Measurements from ENCODE around the gene TUT1.

The TUT1 gene

DNA sequence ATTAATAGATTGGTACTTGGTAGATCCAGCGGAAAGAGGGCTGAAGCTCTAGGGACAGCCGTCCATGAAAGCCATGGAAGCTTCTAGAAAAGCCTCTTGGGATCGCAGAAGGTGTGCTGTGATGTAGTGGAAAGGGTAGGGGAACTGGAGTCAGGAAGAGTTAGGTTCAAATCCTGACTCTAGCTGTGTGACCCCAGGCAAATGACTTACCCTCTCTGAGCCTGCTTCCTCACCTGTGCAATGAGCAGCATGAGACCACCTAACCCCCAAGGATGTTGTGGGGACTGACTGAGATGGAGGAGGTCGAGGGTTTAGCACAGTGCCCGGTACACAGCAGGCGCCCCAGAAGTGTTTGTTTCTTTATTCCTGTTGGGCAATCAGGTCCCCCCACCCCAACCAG lies 19.1 kb upstream of the TUT1 start:
- Histone ChIP-seq H3K79me2 (ENCODE audit: low read length) (peaks cover 16% of the 10 kb centered on the region), H3K27ac (ENCODE audit: low read length) (no peak overlapping the region), H3K9ac (ENCODE audit: low read length) (no peak overlapping the region), H3K4me3 (ENCODE audit: low read length) (no peak overlapping the region), H3K27me3 (ENCODE audit: low read depth, low read length) (no peaks in the 10 kb centered on the region), H3K9me3 (ENCODE audit: insufficient read depth, low read length) (no peaks in the 10 kb centered on the region), H3K4me1 (ENCODE audit: low read length) (peaks cover 9% of the 10 kb centered on the region), H3K36me3 (replicated peaks; ENCODE audit: low read depth, low read length) (peaks cover 15% of the 10 kb centered on the region), H3K4me2 (ENCODE audit: low read length) (no peak overlapping the region), H2AFZ (ENCODE audit: low read depth, low read length) (no peak overlapping the region), H4K20me1 (ENCODE audit: insufficient read depth, low read length) (no peaks in the 10 kb centered on the region)
- TF ChIP-seq EZH2phosphoT487 (IDR thresholded peaks at IDR 0.05; ENCODE audit: low read depth) = no peak
- TF ChIP-seq, protein P1, sequence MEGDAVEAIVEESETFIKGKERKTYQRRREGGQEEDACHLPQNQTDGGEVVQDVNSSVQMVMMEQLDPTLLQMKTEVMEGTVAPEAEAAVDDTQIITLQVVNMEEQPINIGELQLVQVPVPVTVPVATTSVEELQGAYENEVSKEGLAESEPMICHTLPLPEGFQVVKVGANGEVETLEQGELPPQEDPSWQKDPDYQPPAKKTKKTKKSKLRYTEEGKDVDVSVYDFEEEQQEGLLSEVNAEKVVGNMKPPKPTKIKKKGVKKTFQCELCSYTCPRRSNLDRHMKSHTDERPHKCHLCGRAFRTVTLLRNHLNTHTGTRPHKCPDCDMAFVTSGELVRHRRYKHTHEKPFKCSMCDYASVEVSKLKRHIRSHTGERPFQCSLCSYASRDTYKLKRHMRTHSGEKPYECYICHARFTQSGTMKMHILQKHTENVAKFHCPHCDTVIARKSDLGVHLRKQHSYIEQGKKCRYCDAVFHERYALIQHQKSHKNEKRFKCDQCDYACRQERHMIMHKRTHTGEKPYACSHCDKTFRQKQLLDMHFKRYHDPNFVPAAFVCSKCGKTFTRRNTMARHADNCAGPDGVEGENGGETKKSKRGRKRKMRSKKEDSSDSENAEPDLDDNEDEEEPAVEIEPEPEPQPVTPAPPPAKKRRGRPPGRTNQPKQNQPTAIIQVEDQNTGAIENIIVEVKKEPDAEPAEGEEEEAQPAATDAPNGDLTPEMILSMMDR (IDR thresholded peaks at IDR 0.05; ENCODE audit: low read depth, low read length) = no peak

DNA sequence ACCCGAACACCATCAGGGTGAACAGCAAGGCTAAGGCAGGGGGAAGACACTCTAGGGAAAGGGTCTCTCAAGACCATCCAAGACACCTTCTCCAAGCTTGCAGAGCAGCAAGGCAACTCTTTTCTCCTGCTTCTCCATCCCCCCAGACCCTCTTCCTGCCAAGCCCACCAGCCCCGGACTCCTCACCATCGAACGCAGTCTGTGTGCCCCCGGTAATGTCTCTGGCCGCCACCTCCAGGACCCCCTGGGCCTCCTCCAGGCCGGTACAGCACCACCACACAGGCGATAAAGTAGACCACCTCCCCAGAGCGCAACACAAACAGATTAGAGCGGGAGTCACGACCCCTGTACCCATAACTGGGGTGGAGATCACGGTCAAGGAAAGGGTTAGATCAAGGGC lies 17.5 kb upstream of the TUT1 start:
- no peak overlapping the region for H3K9ac ChIP-seq (ENCODE audit: low read length)
- H3K27ac ChIP-seq (ENCODE audit: low read length) = no peak overlapping the region

DNA sequence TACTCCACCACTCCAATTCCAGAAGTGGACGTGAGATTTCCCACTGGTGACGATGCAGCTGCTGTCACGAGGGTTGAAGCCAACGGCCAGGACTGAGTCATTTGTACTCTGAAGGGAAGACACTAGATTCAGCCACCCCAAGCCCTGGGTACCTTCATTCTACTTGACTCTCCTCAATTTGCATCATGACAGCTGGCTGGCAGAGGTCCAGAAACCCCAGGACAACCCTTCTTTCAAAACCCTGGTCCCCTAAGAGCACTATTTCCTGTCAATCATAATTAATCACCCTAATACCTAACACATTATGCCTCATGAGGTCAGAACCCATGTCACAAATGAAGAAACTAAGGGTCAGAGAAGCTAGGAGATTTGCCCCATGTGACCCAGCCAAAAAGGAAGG lies 16.4 kb upstream of the TUT1 start:
- Histone ChIP-seq H3K4me3 (ENCODE audit: low read length) (no peak overlapping the region), H2AFZ (ENCODE audit: low read depth, low read length) (no peak overlapping the region), H3K4me2 (ENCODE audit: low read length) (no peak overlapping the region), H3K36me3 (replicated peaks; ENCODE audit: low read depth, low read length) (peaks cover 22% of the 10 kb centered on the region), H3K27me3 (ENCODE audit: low read depth, low read length) (no peaks in the 10 kb centered on the region), H3K9me3 (ENCODE audit: insufficient read depth, low read length) (no peaks in the 10 kb centered on the region), H3K79me2 (ENCODE audit: low read length) (peaks cover 16% of the 10 kb centered on the region), H4K20me1 (ENCODE audit: insufficient read depth, low read length) (no peaks in the 10 kb centered on the region), H3K9ac (ENCODE audit: low read length) (no peak overlapping the region), H3K27ac (ENCODE audit: low read length) (no peak overlapping the region), H3K4me1 (ENCODE audit: low read length) (peaks cover 9% of the 10 kb centered on the region)
- no peak for TF ChIP-seq EZH2phosphoT487 (IDR thresholded peaks at IDR 0.05; ENCODE audit: low read depth)
- TF ChIP-seq, protein P1 (IDR thresholded peaks at IDR 0.05; ENCODE audit: low read depth, low read length) = no peak

More for the DNA sequence above, 17.5 kb upstream of the TUT1 start:
- Histone ChIP-seq H4K20me1 (ENCODE audit: insufficient read depth, low read length) (no peaks in the 10 kb centered on the region), H3K4me3 (ENCODE audit: low read length) (no peak overlapping the region), H3K4me2 (ENCODE audit: low read length) (no peak overlapping the region), H3K79me2 (ENCODE audit: low read length) (peaks cover 16% of the 10 kb centered on the region), H3K27me3 (ENCODE audit: low read depth, low read length) (no peaks in the 10 kb centered on the region), H3K36me3 (replicated peaks; ENCODE audit: low read depth, low read length) (peaks cover 16% of the 10 kb centered on the region), H3K4me1 (ENCODE audit: low read length) (peaks cover 9% of the 10 kb centered on the region), H2AFZ (ENCODE audit: low read depth, low read length) (no peak overlapping the region), H3K9me3 (ENCODE audit: insufficient read depth, low read length) (no peaks in the 10 kb centered on the region)
- TF ChIP-seq EZH2phosphoT487 (IDR thresholded peaks at IDR 0.05; ENCODE audit: low read depth) = no peak
- TF ChIP-seq, protein P1 (IDR thresholded peaks at IDR 0.05; ENCODE audit: low read depth, low read length) = no peak

DNA sequence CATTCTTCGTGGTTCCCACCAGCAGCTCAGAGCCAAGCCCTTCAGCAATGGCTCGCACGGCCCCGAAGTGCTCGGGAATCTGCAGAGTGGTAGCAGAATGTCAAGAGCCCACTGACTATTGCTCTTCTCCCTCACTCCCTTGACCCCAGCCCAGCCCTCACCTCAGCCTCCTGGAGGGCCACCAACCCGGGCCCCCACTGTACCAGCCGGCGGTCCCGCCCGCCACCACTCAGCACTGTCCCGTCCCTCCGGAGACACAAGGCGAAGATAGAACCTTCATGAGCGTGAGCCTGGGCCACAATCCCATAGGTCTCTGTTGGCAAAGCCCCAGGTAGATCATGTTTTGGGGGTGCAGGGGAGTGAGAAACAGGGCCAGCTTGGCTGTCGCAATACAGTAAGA lies 14.6 kb upstream of the TUT1 start:
- Histone ChIP-seq H3K27ac (ENCODE audit: low read length) (no peak overlapping the region), H3K4me2 (ENCODE audit: low read length) (no peak overlapping the region), H3K9me3 (ENCODE audit: insufficient read depth, low read length) (no peaks in the 10 kb centered on the region), H2AFZ (ENCODE audit: low read depth, low read length) (no peak overlapping the region), H3K27me3 (ENCODE audit: low read depth, low read length) (no peaks in the 10 kb centered on the region), H3K9ac (ENCODE audit: low read length) (no peak overlapping the region), H3K79me2 (ENCODE audit: low read length) (peaks cover 13% of the 10 kb centered on the region), H3K4me1 (ENCODE audit: low read length) (peaks cover 6% of the 10 kb centered on the region), H3K36me3 (replicated peaks; ENCODE audit: low read depth, low read length) (peaks cover 27% of the 10 kb centered on the region), H4K20me1 (ENCODE audit: insufficient read depth, low read length) (no peaks in the 10 kb centered on the region), H3K4me3 (ENCODE audit: low read length) (no peak overlapping the region)
- TF ChIP-seq EZH2phosphoT487 (IDR thresholded peaks at IDR 0.05; ENCODE audit: low read depth) = no peak
- TF ChIP-seq, protein P1 (IDR thresholded peaks at IDR 0.05; ENCODE audit: low read depth, low read length) = no peak
